ENCODE data around the gene NCOA7. TPM values are rescaled to one million over a fixed set of nuclear protein-coding genes. Genes with fewer than 3 reads are reported as not detected.

NCOA7 gene
- total RNA-seq, 4 donors from 2014 or later, result 9.0 to 36.2 (median 21.8) TPM

- H3K27ac ChIP-seq, result no peak overlapping the region
- TF ChIP-seq CTCF (IDR thresholded peaks at IDR 0.05) (no peak), POLR2A (IDR thresholded peaks at IDR 0.05) (no peak)
- intact Hi-C loops (cut with DNase I), result no loop called here
- no peaks in the 10 kb centered on the region for H3K9me3 ChIP-seq
- no peak overlapping the region for H3K4me3 ChIP-seq (replicated peaks in 1 of 3)
- H3K27me3 ChIP-seq, result no peaks in the 10 kb centered on the region
- no peaks in the 10 kb centered on the region for H3K4me1 ChIP-seq
- H3K36me3 ChIP-seq, result peaks cover 0 to 6% of the 10 kb centered on the region in 2 donors
- WGBS, 2 donors, result 86 to 92% methylated on average over 42 of the region's 42 CpGs
- DNase-seq, result no peak
Measured at GRCh38 chr6:125759184-125759902, 31.4 kb upstream of the NCOA7 start.

GRCh38 chr6:125759959-125760457 lies 30.8 kb upstream of the NCOA7 start:
- TF ChIP-seq POLR2A (IDR thresholded peaks at IDR 0.05) (no peak), CTCF (IDR thresholded peaks at IDR 0.05) (no peak)
- H3K27ac ChIP-seq, result no peak overlapping the region
- 86 to 90% methylated on average over 5 of the region's 5 CpGs for WGBS, 2 donors
- H3K36me3 ChIP-seq, result peaks cover 0 to 6% of the 10 kb centered on the region in 2 donors
- H3K9me3 ChIP-seq, result no peaks in the 10 kb centered on the region
- no peak overlapping the region for H3K4me3 ChIP-seq (replicated peaks in 1 of 3)
- no peaks in the 10 kb centered on the region for H3K27me3 ChIP-seq
- no peak for DNase-seq
- H3K4me1 ChIP-seq, result no peaks in the 10 kb centered on the region
- intact Hi-C loops (cut with DNase I), result loop anchor here (10.0 kb wide), 1 partner anchor 605 kb away; the partner anchor contains the start of gene TPD52L1

GRCh38 chr6:125764121-125764671 lies 26.6 kb upstream of the NCOA7 start:
- no peak for TF ChIP-seq POLR2A (IDR thresholded peaks at IDR 0.05)
- TF ChIP-seq CTCF (IDR thresholded peaks at IDR 0.05), result no peak
- no peak for DNase-seq
- WGBS, 2 donors, result 82% methylated on average over 2 of the region's 2 CpGs
- H3K9me3 ChIP-seq, result no peaks in the 10 kb centered on the region
- H3K4me3 ChIP-seq (replicated peaks in 1 of 3), result no peak overlapping the region
- H3K36me3 ChIP-seq, result peaks cover 0 to 4% of the 10 kb centered on the region in 2 donors
- intact Hi-C loops (cut with DNase I), result loop anchor here (10.0 kb wide), 1 partner anchor 609 kb away; the partner anchor contains the start of gene TPD52L1
- H3K4me1 ChIP-seq, result peaks cover 4 to 13% of the 10 kb centered on the region in 2 donors
- no peaks in the 10 kb centered on the region for H3K27me3 ChIP-seq
- H3K27ac ChIP-seq, result no peak overlapping the region

- Histone ChIP-seq H3K9me3 (no peaks in the 10 kb centered on the region), H3K4me3 (replicated peaks in 1 of 3) (no peak overlapping the region), H3K36me3 (no peaks in the 10 kb centered on the region), H3K27ac (no peak overlapping the region), H3K4me1 (peaks cover 4 to 13% of the 10 kb centered on the region in 2 donors), H3K27me3 (no peaks in the 10 kb centered on the region)
- 47 to 52% methylated on average over 1 of the region's 1 CpG for WGBS, 2 donors
- no peak for TF ChIP-seq POLR2A (IDR thresholded peaks at IDR 0.05)
- no peak for TF ChIP-seq CTCF (IDR thresholded peaks at IDR 0.05)
- intact Hi-C loops (cut with DNase I), result loop anchor here (5.0 to 10.0 kb wide), 2 partner anchors 454 to 611 kb away; partner anchors contain the start of gene TPD52L1
- DNase-seq, result no peak
Measured at GRCh38 chr6:125765944-125766343, 24.8 kb upstream of the NCOA7 start.

GRCh38 chr6:125766641-125767040 lies 24.1 kb upstream of the NCOA7 start:
- intact Hi-C loops (cut with DNase I), result loop anchor here (5.0 to 10.0 kb wide), 2 partner anchors 454 to 612 kb away; partner anchors contain the start of gene TPD52L1
- DNase-seq, result no peak
- H3K36me3 ChIP-seq, result no peaks in the 10 kb centered on the region
- no peak overlapping the region for H3K4me3 ChIP-seq (replicated peaks in 1 of 3)
- 83 to 86% methylated on average over 4 of the region's 4 CpGs for WGBS, 2 donors
- no peaks in the 10 kb centered on the region for H3K9me3 ChIP-seq
- no peak for TF ChIP-seq CTCF (IDR thresholded peaks at IDR 0.05)
- no peak for TF ChIP-seq POLR2A (IDR thresholded peaks at IDR 0.05)
- no peak overlapping the region for H3K27ac ChIP-seq
- peaks cover 4 to 13% of the 10 kb centered on the region in 2 donors for H3K4me1 ChIP-seq
- H3K27me3 ChIP-seq, result no peaks in the 10 kb centered on the region

Data from thyroid gland (tissue), 4 donors.